Measurements from ENCODE around the gene TAL1. TPM values are rescaled to one million over a fixed set of nuclear protein-coding genes. Genes with fewer than 3 reads are reported as not detected.
A peak's percentile ranks its signal among the peaks of the same experiment; 100 is the strongest.

TAL1 gene
- total and polyA plus RNA-seq, 4 donors: 6.4 to 9.6 (median 9.0) TPM

DNA sequence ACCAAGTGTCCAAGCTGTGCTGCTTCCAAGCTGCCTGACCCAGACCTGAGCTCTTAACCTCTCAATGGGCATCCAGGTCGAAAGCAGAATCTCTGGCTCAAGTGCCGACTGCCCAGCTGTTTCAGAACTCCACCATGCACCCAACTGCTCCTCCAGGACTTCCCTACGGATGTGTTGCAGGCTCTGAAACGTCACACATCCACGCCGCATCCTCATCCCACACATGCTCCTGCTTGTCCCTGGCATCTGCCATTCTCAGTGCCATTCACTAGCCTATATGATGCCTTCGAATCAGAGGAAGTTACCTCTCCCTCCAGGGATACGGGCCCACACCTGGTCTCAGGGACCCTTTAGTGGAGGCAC lies 53.4 kb downstream of the TAL1 start:
- DNase-seq: no peak

DNA sequence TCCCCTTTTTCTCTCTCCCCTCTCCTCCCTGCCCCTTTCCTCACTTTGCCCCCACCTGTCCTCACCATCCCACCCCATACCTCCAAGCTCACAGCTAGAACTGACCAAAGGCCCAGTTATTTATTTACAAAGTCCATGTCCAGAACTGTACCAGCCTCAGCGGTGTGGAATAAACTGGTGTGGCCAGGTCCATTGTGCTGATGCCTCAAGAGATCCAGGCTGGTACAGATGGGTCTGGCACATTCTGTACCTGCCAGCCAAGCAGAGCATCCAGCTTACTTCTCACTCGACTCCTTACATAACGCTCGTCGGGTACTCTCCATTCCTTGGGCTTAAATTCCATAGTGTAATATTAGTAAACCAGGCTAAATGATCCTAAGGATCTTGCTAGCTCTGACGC lies 54.0 kb downstream of the TAL1 start:
- Histone ChIP-seq H3K27me3 (ENCODE audit: control insufficient read depth in 3 of 3, insufficient read depth in 3 of 3, low read length in 2 of 3) (no peaks in the 10 kb centered on the region), H3K4me1 (ENCODE audit: control insufficient read depth in 5 of 5, insufficient read depth in 5 of 5, low read length in 5 of 5) (peaks cover 0 to 26% (median 6%) of the 10 kb centered on the region in 5 donors), H3K9me3 (ENCODE audit: control insufficient read depth in 4 of 4, insufficient read depth in 3 of 4, low read length in 3 of 4) (no peaks in the 10 kb centered on the region), H3K9ac (ENCODE audit: insufficient read depth in 1 of 2, low read length in 2 of 2) (no peak overlapping the region), H3K4me3 (no peak overlapping the region), H3K36me3 (ENCODE audit: control insufficient read depth in 4 of 4, insufficient read depth in 4 of 4, low read length in 4 of 4) (no peaks in the 10 kb centered on the region), H3K27ac (ENCODE audit: low read depth in 1 of 2, low read length in 1 of 2) (no peak overlapping the region)
- TF ChIP-seq, protein P1, sequence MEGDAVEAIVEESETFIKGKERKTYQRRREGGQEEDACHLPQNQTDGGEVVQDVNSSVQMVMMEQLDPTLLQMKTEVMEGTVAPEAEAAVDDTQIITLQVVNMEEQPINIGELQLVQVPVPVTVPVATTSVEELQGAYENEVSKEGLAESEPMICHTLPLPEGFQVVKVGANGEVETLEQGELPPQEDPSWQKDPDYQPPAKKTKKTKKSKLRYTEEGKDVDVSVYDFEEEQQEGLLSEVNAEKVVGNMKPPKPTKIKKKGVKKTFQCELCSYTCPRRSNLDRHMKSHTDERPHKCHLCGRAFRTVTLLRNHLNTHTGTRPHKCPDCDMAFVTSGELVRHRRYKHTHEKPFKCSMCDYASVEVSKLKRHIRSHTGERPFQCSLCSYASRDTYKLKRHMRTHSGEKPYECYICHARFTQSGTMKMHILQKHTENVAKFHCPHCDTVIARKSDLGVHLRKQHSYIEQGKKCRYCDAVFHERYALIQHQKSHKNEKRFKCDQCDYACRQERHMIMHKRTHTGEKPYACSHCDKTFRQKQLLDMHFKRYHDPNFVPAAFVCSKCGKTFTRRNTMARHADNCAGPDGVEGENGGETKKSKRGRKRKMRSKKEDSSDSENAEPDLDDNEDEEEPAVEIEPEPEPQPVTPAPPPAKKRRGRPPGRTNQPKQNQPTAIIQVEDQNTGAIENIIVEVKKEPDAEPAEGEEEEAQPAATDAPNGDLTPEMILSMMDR (IDR thresholded peaks at IDR 0.05; ENCODE audit: control extremely low read depth, extremely low read depth): no peak
- DNase-seq (no peak), ATAC-seq (ENCODE audit: insufficient read depth, low FRiP score) (no peak)
- WGBS, 2 donors: 75 to 89% methylated on average over 6 of the region's 6 CpGs

More for the DNA sequence above, 53.4 kb downstream of the TAL1 start:
- Histone ChIP-seq H3K27me3 (ENCODE audit: control insufficient read depth in 3 of 3, insufficient read depth in 3 of 3, low read length in 2 of 3) (no peaks in the 10 kb centered on the region), H3K36me3 (ENCODE audit: control insufficient read depth in 4 of 4, insufficient read depth in 4 of 4, low read length in 4 of 4) (no peaks in the 10 kb centered on the region), H3K27ac (ENCODE audit: low read depth in 1 of 2, low read length in 1 of 2) (no peak overlapping the region), H3K9ac (ENCODE audit: insufficient read depth in 1 of 2, low read length in 2 of 2) (no peak overlapping the region), H3K9me3 (ENCODE audit: control insufficient read depth in 4 of 4, insufficient read depth in 3 of 4, low read length in 3 of 4) (no peaks in the 10 kb centered on the region), H3K4me3 (no peak overlapping the region), H3K4me1 (ENCODE audit: control insufficient read depth in 5 of 5, insufficient read depth in 5 of 5, low read length in 5 of 5) (peaks cover 0 to 26% (median 6%) of the 10 kb centered on the region in 5 donors)
- no peak for ATAC-seq (ENCODE audit: insufficient read depth, low FRiP score)
- TF ChIP-seq, protein P1 (IDR thresholded peaks at IDR 0.05; ENCODE audit: control extremely low read depth, extremely low read depth): no peak
- 68 to 73% methylated on average over 8 of the region's 8 CpGs for whole genome bisulfite sequencing, 2 donors

DNA sequence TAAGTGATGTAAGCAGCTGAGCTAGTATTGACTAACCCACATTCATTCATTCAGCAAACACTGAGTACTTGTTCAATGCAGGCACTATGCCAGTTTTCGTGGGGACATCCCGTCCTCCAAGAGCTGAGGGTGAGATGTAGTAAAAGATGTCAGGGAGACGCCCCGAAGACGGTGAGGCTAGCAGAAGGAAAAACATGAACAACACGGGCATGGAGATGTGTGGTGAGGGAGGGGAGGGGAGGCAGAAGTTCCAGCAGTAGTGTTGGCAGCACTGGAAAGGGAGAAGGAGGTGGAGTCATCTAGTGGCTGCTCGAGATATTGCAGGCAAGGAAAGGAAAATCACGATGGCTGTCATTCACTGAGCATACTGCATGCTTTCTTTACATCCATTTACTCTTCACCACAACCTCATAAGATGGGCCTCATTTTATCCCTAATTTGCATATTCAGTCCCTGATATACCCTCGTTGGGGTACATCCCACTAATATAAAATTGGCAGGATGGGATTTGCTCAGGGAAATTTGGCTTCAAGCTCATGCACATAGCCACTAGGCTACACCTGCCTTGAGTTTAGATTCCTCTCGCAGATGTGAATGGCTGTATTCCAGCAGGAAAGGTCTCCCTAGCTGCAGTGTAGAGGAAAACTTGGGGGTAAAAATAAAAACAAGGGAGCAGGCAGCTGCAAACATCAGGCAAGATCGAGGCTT lies 56.6 kb downstream of the TAL1 start:
- no peak overlapping the region for H3K4me3 ChIP-seq
- DNase-seq (peak; percentile 65 to 80 (median 75)), ATAC-seq (ENCODE audit: insufficient read depth, low FRiP score) (peak; percentile 74)
- H3K9ac ChIP-seq (ENCODE audit: insufficient read depth in 1 of 2, low read length in 2 of 2): no peak overlapping the region
- no peaks in the 10 kb centered on the region for H3K9me3 ChIP-seq (ENCODE audit: control insufficient read depth in 4 of 4, insufficient read depth in 3 of 4, low read length in 3 of 4)
- 13 to 21% methylated on average over 11 of the region's 11 CpGs for WGBS, 2 donors
- TF ChIP-seq, protein P1 (IDR thresholded peaks at IDR 0.05; ENCODE audit: control extremely low read depth, extremely low read depth): peak; percentile 95
- no peaks in the 10 kb centered on the region for H3K27me3 ChIP-seq (ENCODE audit: control insufficient read depth in 3 of 3, insufficient read depth in 3 of 3, low read length in 2 of 3)
- no peak overlapping the region for H3K27ac ChIP-seq (ENCODE audit: low read depth in 1 of 2, low read length in 1 of 2)
- H3K4me1 ChIP-seq (ENCODE audit: control insufficient read depth in 5 of 5, insufficient read depth in 5 of 5, low read length in 5 of 5): peaks cover 0 to 26% (median 6%) of the 10 kb centered on the region in 5 donors
- H3K36me3 ChIP-seq (ENCODE audit: control insufficient read depth in 4 of 4, insufficient read depth in 4 of 4, low read length in 4 of 4): no peaks in the 10 kb centered on the region

DNA sequence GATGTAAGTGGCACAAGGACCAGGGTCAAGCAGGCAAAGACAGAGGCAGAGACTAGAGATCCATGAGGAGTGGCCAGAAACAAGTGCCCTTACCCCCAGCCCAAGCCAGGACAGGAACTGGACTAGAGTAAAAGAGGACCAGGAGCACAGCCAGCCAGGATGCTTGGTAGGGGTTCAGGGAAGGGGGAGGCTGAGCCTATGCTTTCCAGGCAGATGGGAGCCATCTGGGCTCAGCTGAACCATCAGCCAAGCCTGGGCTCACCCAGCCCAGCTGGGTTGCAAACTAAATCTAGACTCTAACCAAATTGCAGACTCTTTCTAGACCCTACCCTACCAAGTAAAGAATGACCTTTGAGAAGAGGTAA lies 57.4 kb downstream of the TAL1 start:
- peak; percentile 59 to 86 (median 79) for DNase-seq
- Histone ChIP-seq H3K9me3 (ENCODE audit: control insufficient read depth in 4 of 4, insufficient read depth in 3 of 4, low read length in 3 of 4) (no peaks in the 10 kb centered on the region), H3K4me3 (no peak overlapping the region), H3K27me3 (ENCODE audit: control insufficient read depth in 3 of 3, insufficient read depth in 3 of 3, low read length in 2 of 3) (no peaks in the 10 kb centered on the region), H3K9ac (ENCODE audit: insufficient read depth in 1 of 2, low read length in 2 of 2) (no peak overlapping the region), H3K27ac (ENCODE audit: low read depth in 1 of 2, low read length in 1 of 2) (no peak overlapping the region), H3K4me1 (ENCODE audit: control insufficient read depth in 5 of 5, insufficient read depth in 5 of 5, low read length in 5 of 5) (peaks cover 0 to 19% (median 5%) of the 10 kb centered on the region in 5 donors), H3K36me3 (ENCODE audit: control insufficient read depth in 4 of 4, insufficient read depth in 4 of 4, low read length in 4 of 4) (no peaks in the 10 kb centered on the region)
- ATAC-seq (ENCODE audit: insufficient read depth, low FRiP score): no peak
- TF ChIP-seq, protein P1 (IDR thresholded peaks at IDR 0.05; ENCODE audit: control extremely low read depth, extremely low read depth): no peak
